Measurements from ENCODE around the gene WDFY3.

Gene WDFY3

DNA sequence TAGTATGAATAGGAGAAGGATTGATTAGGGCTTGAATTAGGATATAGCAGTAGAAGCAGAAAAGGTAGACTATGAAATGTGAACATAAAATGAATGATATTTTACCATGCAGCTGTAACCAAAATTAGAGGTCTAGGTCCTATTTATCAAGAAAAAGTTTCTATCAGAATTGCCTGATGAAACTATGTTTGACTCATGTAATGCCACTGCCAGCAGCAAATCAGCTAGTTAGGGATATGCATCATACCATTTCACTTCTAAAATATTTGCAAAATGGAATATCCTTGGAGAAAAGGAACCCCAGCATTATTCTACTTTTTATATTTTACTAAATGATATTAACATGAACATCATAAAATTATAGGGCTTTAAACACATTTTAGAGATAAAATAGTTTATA is 188.4 kb downstream of the WDFY3 start:
- peaks cover 3% of the 10 kb centered on the region for H3K27me3 Mint-ChIP-seq
- H3K4me3 Mint-ChIP-seq: no peak overlapping the region
- H3K27ac Mint-ChIP-seq: no peak overlapping the region
- H3K4me1 Mint-ChIP-seq: no peaks in the 10 kb centered on the region
- no peaks in the 10 kb centered on the region for H3K36me3 Mint-ChIP-seq
- no peaks in the 10 kb centered on the region for H3K9me3 Mint-ChIP-seq

DNA sequence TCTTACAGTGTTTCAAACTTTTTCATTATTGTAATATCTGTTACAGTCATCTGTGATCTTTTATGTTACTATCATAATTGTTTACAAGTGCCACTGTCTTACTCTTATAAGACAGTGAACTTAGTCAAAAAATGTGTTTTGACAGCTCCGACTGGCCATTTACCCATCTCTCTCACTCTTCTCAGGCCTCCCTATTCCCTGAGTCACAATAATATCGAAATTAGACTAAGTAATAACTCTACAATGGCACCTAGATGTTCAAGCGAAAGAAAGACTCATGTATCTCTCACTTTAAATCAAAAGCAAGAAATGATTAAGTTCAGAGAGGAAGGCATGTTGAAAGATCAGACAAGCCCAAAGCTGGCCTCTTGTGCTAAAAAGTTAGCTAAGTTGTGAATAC is 199.3 kb downstream of the WDFY3 start:
- H3K27ac Mint-ChIP-seq: no peak overlapping the region
- H3K4me3 Mint-ChIP-seq: no peak overlapping the region
- no peaks in the 10 kb centered on the region for H3K9me3 Mint-ChIP-seq
- H3K36me3 Mint-ChIP-seq: no peaks in the 10 kb centered on the region
- no peaks in the 10 kb centered on the region for H3K4me1 Mint-ChIP-seq
- no peaks in the 10 kb centered on the region for H3K27me3 Mint-ChIP-seq

DNA sequence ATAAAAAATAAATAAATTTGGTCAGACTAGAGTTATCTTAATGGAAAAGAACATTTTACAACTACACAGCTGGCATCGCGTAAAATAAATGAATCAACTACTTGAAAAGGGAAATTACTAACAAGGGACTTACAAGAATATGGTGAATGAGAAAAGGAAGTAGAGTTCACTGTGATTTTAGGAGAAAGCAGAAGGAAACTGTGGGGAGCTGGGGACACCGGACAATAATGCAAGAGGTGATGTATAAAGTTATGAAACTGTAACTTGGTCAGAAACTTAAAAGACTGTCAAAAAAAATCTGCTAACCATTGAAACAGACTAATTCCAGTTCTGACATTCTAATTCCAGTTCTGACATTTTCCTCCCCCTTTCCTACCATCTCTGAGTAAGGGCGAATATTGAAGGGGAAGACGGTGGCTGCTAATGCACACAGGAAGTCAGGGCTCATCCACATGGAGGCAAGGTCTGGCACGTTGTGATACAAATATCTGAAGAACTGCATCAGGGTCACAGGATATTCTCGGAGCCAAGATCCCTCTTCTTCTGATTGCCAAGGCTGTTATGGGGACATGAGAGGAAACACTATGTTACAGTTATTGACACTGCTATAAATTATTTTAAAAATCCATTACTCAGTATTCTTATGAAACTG is 213.0 kb downstream of the WDFY3 start:
- Mint-ChIP-seq H3K4me3 (no peak overlapping the region), H3K27ac (no peak overlapping the region), H3K36me3 (no peaks in the 10 kb centered on the region), H3K4me1 (no peaks in the 10 kb centered on the region), H3K27me3 (peaks cover 2% of the 10 kb centered on the region), H3K9me3 (no peaks in the 10 kb centered on the region)

DNA sequence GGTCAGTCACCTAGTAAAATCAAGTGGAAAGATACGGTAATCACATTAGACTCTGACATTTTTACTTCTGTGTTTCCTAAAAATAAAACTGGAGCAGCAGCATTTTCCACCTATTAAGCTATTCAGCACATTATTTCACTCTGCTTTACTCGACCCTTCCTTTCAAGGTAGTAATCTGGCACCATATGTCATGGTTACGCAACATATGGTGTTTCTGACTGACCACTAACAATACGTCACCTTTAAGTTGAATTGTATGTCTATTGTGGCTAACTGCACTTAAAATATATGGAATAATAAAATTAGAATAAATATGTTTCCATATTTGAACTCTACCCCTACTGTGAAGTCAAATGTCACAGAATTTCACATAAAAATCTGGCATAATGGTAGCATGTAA is 214.8 kb downstream of the WDFY3 start:
- Mint-ChIP-seq H3K4me3 (no peak overlapping the region), H3K9me3 (no peaks in the 10 kb centered on the region), H3K27me3 (peaks cover 2% of the 10 kb centered on the region), H3K4me1 (no peaks in the 10 kb centered on the region), H3K36me3 (no peaks in the 10 kb centered on the region), H3K27ac (no peak overlapping the region)

DNA sequence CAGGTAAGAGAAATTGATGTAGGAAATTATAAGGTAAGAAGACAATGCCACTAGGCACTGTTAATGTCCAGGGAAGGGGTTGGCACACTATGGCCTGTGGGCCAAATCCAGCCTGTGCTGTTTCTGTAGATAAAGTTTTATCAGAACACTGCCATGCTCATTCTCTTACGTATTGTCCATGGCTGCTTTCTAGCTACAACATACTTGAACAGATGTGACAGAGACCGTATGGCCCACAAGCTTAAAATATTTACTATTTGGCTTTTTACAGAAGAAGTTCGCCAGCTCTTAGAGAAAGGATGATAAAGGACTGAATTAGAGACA is 215.6 kb downstream of the WDFY3 start:
- no peaks in the 10 kb centered on the region for H3K9me3 Mint-ChIP-seq
- no peaks in the 10 kb centered on the region for H3K4me1 Mint-ChIP-seq
- no peak overlapping the region for H3K4me3 Mint-ChIP-seq
- H3K27me3 Mint-ChIP-seq: peaks cover 2% of the 10 kb centered on the region
- no peaks in the 10 kb centered on the region for H3K36me3 Mint-ChIP-seq
- H3K27ac Mint-ChIP-seq: no peak overlapping the region

DNA sequence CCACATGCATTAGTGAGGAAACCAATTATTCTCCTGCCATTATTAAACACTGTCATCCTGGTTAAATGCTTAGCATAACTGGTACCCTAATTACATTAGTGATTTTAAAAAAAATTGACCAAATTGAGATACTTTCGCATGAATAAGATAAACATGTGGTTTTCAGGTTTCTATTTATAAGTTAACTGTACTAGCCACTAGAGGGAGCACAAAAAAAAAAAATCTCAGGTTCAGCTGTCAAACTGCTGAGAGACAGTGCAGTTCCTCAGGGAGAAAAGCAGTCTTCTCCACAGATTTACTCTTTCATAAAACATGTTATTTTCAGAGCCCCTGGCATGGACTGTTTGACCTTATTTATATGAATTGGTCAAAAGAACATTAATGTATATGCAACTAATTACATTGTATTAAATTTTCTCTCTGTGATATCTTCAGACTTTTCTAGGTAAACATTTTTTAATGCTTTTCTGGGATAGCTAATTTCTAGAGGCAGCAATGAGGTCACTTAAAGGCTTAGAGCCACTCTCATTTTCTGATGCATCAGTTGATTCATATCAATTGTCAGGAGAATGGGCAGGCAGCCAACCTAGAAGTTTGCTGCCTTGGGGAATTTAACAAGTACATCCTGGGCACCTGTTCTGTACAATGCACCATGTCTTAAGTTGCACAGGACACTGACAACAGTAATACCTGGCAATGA is 216.1 kb downstream of the WDFY3 start:
- H3K27ac Mint-ChIP-seq: no peak overlapping the region
- no peaks in the 10 kb centered on the region for H3K4me1 Mint-ChIP-seq
- no peak overlapping the region for H3K4me3 Mint-ChIP-seq
- H3K27me3 Mint-ChIP-seq: peaks cover 2% of the 10 kb centered on the region
- no peaks in the 10 kb centered on the region for H3K36me3 Mint-ChIP-seq
- no peaks in the 10 kb centered on the region for H3K9me3 Mint-ChIP-seq

DNA sequence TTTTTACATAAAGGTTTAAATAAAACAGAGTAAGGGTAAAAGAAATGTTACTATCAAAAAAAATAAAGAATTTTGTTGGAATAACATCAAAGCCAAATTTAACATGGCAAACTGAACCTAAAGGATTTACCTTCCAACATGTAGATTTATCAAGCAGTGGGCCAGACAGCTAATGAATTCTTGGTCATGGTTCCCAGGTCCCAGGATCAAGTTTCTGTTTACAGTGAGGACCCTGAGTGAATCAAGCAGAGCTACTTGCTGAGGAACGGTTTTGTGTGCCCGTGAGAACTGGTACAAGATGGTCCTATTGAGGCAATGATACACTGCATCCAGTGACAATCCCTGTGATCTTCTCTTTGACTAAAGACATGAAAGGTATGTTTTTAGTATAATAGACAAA is 226.4 kb downstream of the WDFY3 start:
- H3K27ac Mint-ChIP-seq: no peak overlapping the region
- H3K4me3 Mint-ChIP-seq: no peak overlapping the region
- H3K9me3 Mint-ChIP-seq: no peaks in the 10 kb centered on the region
- H3K27me3 Mint-ChIP-seq: peaks cover 3% of the 10 kb centered on the region
- no peaks in the 10 kb centered on the region for H3K36me3 Mint-ChIP-seq
- no peaks in the 10 kb centered on the region for H3K4me1 Mint-ChIP-seq

DNA sequence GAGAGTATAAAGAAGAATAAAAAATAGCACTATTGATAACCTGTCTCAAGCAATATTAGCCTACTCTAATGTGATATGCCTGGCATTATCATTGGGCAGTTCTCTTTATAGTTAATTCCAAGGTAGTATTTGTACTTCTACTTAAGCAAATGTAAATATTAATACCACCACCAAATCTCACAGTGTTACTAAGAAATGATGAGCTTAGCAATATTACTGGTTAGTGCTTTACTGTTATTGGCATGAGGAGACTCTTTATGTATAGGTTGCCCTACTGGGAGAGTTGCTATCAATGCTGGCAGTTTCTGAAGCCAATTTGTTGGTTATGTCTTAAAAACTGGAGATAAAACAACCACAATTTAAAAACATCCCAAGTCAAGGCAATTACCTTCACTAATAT is 227.9 kb downstream of the WDFY3 start:
- no peak overlapping the region for H3K4me3 Mint-ChIP-seq
- H3K36me3 Mint-ChIP-seq: no peaks in the 10 kb centered on the region
- H3K4me1 Mint-ChIP-seq: no peaks in the 10 kb centered on the region
- H3K27me3 Mint-ChIP-seq: peaks cover 3% of the 10 kb centered on the region
- H3K9me3 Mint-ChIP-seq: no peaks in the 10 kb centered on the region
- H3K27ac Mint-ChIP-seq: no peak overlapping the region

DNA sequence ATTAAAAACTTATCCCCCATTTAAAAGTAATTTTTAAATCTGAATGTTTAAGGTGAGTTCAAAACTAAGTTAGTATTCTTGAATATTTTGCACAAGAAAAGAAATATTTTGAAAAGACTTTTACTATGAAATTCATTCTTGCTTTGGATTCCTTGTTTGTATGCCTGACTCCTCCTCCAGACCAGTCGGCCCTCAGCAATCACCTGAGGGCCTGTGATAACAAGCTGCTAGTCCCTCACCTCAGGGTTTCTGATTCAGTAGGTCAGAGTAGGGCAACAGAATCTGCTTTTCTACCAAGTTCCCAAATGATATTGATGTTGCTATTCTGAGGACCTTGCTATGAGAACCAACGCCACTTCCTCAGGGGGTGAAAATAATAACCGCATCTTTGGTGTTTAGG is 228.8 kb downstream of the WDFY3 start:
- peaks cover 3% of the 10 kb centered on the region for H3K27me3 Mint-ChIP-seq
- H3K36me3 Mint-ChIP-seq: no peaks in the 10 kb centered on the region
- no peak overlapping the region for H3K4me3 Mint-ChIP-seq
- H3K4me1 Mint-ChIP-seq: no peaks in the 10 kb centered on the region
- no peaks in the 10 kb centered on the region for H3K9me3 Mint-ChIP-seq
- no peak overlapping the region for H3K27ac Mint-ChIP-seq

DNA sequence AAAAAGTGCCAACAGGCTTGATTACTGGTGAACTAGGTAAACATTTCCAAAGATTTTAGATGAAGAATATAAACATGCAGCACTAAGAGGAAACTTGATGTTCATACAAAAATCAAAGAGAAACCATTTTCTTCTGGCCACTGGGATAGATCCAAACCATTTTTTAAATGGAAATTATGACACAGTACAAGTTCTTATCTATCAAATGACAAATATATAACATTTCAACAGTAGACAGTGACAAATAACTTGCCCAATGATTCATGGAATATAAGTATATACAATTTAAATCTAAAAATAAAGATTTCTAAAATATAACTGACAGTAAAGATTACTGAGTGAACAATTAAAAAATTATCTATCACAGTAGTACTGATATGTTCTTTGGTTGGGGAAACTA is 232.5 kb downstream of the WDFY3 start:
- Mint-ChIP-seq H3K4me1 (no peaks in the 10 kb centered on the region), H3K27me3 (peaks cover 3% of the 10 kb centered on the region), H3K4me3 (no peak overlapping the region), H3K27ac (no peak overlapping the region), H3K36me3 (no peaks in the 10 kb centered on the region), H3K9me3 (no peaks in the 10 kb centered on the region)

DNA sequence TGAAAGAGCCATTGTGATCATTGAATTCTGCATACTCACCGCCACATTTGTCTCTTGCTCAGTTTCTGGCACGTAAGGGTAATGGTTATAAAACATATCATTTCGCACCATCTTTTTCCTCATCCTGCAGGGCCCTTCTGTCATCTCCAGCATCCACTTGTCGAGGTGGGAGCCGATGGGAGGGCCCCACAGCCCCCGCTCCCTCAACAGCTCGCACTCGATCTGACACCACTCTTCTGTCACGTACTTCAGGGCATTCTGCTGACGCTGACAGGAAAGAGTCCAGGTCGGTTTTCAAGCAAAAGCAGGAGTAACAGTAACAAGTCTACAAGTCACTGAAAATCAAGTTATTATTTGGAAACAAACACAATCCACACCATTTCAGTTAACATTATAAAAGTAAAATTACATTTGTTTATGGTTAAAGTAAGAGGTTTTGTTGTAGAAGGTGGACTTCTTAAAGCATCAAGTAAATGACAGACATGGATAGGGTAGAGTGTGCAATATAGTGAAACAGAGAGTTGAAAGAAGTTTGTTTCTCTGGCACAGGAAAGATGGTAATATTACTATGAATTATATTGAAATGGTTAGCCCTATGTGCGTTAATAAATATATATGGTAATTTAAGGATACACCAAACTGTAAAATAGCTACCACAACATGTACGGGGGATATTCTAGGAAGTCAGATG is 233.0 kb downstream of the WDFY3 start:
- Mint-ChIP-seq H3K27ac (no peak overlapping the region), H3K4me1 (no peaks in the 10 kb centered on the region), H3K27me3 (peaks cover 3% of the 10 kb centered on the region), H3K36me3 (no peaks in the 10 kb centered on the region), H3K9me3 (no peaks in the 10 kb centered on the region), H3K4me3 (no peak overlapping the region)

DNA sequence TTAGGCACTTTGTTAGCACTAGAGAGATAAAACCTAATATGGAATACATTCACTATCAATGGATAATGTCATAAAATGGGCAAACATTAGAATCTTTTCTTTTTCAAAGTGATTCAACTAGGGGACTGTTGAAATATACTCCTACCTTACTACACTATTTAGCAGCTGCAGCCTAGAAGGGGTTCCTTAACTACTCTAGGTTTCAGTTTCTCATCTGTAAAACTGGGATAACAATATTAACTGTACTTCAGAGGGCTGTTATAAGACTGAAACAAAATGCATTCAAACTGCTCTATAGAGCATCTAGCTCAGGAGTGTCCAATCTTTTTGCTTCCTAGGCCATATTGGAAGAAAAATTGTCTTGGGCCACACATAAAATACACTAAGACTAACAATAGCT is 236.1 kb downstream of the WDFY3 start:
- Mint-ChIP-seq H3K9me3 (no peaks in the 10 kb centered on the region), H3K27me3 (peaks cover under 1% of the 10 kb centered on the region), H3K4me3 (no peak overlapping the region), H3K27ac (no peak overlapping the region), H3K4me1 (no peaks in the 10 kb centered on the region), H3K36me3 (no peaks in the 10 kb centered on the region)

DNA sequence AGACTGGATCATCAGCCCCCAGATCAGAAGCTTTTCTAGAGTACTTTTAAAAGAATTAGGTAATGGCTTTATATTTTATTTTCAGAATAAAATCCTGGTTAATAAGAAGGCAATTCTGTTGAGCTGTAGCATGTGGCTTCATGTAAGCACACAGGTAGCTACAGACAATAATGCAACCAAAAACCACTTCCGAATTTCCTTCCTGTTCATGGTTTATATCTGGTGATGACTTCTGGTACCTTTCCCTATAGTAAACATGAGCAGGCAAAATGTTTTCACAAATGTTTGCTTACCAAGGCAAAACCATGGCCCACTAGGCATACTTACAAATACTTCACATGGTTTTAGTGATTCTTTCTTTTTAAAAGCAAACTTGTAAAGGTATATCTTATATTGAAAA is 239.0 kb downstream of the WDFY3 start:
- H3K4me3 Mint-ChIP-seq: no peak overlapping the region
- no peak overlapping the region for H3K27ac Mint-ChIP-seq
- H3K27me3 Mint-ChIP-seq: no peaks in the 10 kb centered on the region
- H3K9me3 Mint-ChIP-seq: no peaks in the 10 kb centered on the region
- no peaks in the 10 kb centered on the region for H3K36me3 Mint-ChIP-seq
- no peaks in the 10 kb centered on the region for H3K4me1 Mint-ChIP-seq

DNA sequence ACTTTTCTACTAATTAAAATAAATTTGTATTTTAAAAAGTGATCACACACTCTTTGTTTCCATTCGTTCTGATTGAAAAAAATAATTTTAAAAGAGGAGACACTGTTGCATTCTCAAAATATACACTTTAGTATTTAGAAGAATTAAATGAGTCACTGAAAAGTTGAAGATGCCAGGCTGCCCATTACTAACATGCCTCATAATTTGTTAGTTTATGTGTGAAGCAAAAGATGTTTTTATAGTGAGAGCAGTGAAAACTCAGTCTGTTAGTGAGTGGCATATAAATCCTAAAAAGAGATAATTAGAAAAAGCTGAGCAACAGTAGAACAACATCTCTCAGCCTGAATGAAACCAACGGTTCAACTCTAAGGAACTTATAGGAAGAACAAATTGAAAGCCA is 240.1 kb downstream of the WDFY3 start:
- Mint-ChIP-seq H3K9me3 (no peaks in the 10 kb centered on the region), H3K27ac (no peak overlapping the region), H3K4me3 (no peak overlapping the region), H3K4me1 (no peaks in the 10 kb centered on the region), H3K36me3 (no peaks in the 10 kb centered on the region), H3K27me3 (no peaks in the 10 kb centered on the region)

DNA sequence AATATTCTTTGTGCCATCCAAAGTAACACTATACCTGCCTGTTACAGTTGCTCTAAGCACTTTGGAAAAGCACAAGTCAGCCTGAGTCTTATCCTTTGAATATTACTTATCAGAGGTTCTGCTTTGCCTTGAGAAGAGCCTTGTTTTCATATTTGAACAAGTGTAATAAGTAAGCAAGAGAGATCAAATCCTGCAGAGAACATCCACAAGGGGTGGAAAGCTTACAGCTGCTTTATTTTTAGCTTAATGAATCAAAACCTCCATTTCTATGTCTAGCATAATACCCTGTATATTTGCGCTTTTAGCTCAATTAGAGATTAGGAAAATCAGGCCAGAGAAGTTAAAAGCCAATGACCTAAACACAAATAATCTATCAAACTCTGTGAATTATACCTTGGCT is 243.8 kb downstream of the WDFY3 start:
- H3K36me3 Mint-ChIP-seq: no peaks in the 10 kb centered on the region
- H3K4me1 Mint-ChIP-seq: no peaks in the 10 kb centered on the region
- no peaks in the 10 kb centered on the region for H3K9me3 Mint-ChIP-seq
- H3K27ac Mint-ChIP-seq: no peak overlapping the region
- H3K27me3 Mint-ChIP-seq: no peaks in the 10 kb centered on the region
- H3K4me3 Mint-ChIP-seq: no peak overlapping the region

DNA sequence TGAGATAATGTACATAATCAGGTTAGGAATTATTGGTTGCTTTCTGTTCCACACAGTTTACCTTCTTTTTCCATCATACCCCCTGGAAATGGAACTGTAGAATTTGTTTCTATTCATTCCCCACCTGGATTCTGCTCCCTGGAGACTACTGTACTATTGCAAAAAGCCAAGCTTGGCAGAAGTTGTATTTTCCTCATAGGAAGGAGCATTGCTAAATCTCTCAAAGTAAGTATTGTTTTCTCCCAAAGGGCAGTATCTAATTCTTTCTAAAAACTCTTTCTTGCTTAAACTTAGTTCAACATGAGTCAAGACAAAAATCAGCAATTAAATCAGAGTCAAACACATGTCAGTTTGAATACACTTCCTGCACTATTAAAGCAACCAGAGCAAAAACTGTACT is 247.4 kb downstream of the WDFY3 start:
- no peak overlapping the region for H3K27ac Mint-ChIP-seq

More for the DNA sequence above, 247.4 kb downstream of the WDFY3 start:
- no peak overlapping the region for H3K4me3 Mint-ChIP-seq
- no peaks in the 10 kb centered on the region for H3K36me3 Mint-ChIP-seq
- H3K4me1 Mint-ChIP-seq: no peaks in the 10 kb centered on the region
- H3K9me3 Mint-ChIP-seq: no peaks in the 10 kb centered on the region
- H3K27me3 Mint-ChIP-seq: no peaks in the 10 kb centered on the region
